Vagina (tissue), 2 donors: Measurements from ENCODE around the gene AGR2. TPM values are rescaled to one million over a fixed set of nuclear protein-coding genes. Genes with fewer than 3 reads are reported as not detected.

Experiments used
- DNase-seq, 2 donors: peaks; one replicate each; pipeline ENCODE4 v3.0.0-alpha.2; 2017; ENCODE audit errors: extremely low spot score in 2 of 2
- H3K27ac ChIP-seq: fragments of 200-600 bp; sonication (generic); one replicate; pipeline ENCODE4 v1.5.1; 2019
- H3K27me3 ChIP-seq: fragments of 200-600 bp; sonication (generic); one replicate; pipeline ENCODE4 v1.5.1; 2019
- H3K36me3 ChIP-seq, 2 donors: fragments of 200-600 bp; sonication (generic); one replicate each; pipeline ENCODE4 v1.5.1; 2017 to 2019
- H3K4me1 ChIP-seq: fragments of 200-600 bp; sonication (generic); one replicate; pipeline ENCODE4 v1.5.1; 2019
- H3K4me3 ChIP-seq, 2 donors: fragments of 200-600 bp; sonication (generic); 1 replicate in 1 of 2; 2 replicates in 1 of 2; pipeline ENCODE4 v1.5.1; 2016 to 2019
- H3K9me3 ChIP-seq: fragments of 200-600 bp; sonication (generic); one replicate; pipeline ENCODE4 v1.5.1; 2019
- CTCF ChIP-seq, 3 experiments: fragments of 450-650 bp in 2 of 3; fragments of 200-600 bp in 1 of 3; sonication (generic) in 1 of 3; IDR thresholded peaks; one replicate each; pipeline ENCODE4 v1.5.1; 2017 to 2019; ENCODE audit warnings: antibody characterized with exemption in 3 of 3, mild to moderate bottlenecking in 2 of 3, moderate library complexity in 2 of 3
- POLR2A ChIP-seq, 2 donors: fragments of 450-650 bp; IDR thresholded peaks; one replicate each; pipeline ENCODE4 v1.6.1; 2017; ENCODE audit warnings: antibody characterized with exemption in 2 of 2, mild to moderate bottlenecking in 2 of 2, moderate library complexity in 2 of 2
- POLR2AphosphoS5 ChIP-seq, 2 donors: sonication (generic); formaldehyde crosslinking; IDR thresholded peaks; one replicate each; pipeline ENCODE4 v1.9.0; 2017; ENCODE audit warnings: antibody characterized with exemption in 2 of 2, mild to moderate bottlenecking in 2 of 2, low read depth in 1 of 2; ENCODE audit not compliant: insufficient read depth in 1 of 2
- intact Hi-C: fragments of 100-400 bp; cut with DNase I; formaldehyde crosslinking; loops from one replicate; pipeline ENCODE4 v1.15.1; 2023
- total RNA-seq: library from RNA; depleted of rRNA; stranded (reverse); fragments of >200 nt; gene quantifications from one replicate; pipeline ENCODE4 v1.2.3, GENCODE V29; 2016

Gene AGR2
- total RNA-seq, 1 donor from 2014 or later, result not detected

GRCh38 chr7:16745645-16746044, 59.2 kb downstream of the AGR2 start:
- H3K4me1 ChIP-seq, result peaks cover 9% of the 10 kb centered on the region
- H3K27me3 ChIP-seq, result no peaks in the 10 kb centered on the region
- TF ChIP-seq CTCF (IDR thresholded peaks at IDR 0.05), result no peak
- H3K36me3 ChIP-seq, result no peaks in the 10 kb centered on the region
- intact Hi-C loops, result no loop called here
- H3K9me3 ChIP-seq, result no peaks in the 10 kb centered on the region
- H3K4me3 ChIP-seq, result no peak overlapping the region
- DNase-seq, result no peak
- H3K27ac ChIP-seq, result no peak overlapping the region

- no peak overlapping the region for H3K4me3 ChIP-seq
- H3K36me3 ChIP-seq, result no peaks in the 10 kb centered on the region
- no peak for DNase-seq
- H3K27ac ChIP-seq, result no peak overlapping the region
- intact Hi-C loops, result no loop called here
- no peaks in the 10 kb centered on the region for H3K9me3 ChIP-seq
- H3K27me3 ChIP-seq, result no peaks in the 10 kb centered on the region
- H3K4me1 ChIP-seq, result peaks cover 18% of the 10 kb centered on the region
- TF ChIP-seq POLR2AphosphoS5 (IDR thresholded peaks at IDR 0.05; ENCODE audit: insufficient read depth in 1 of 2, low read depth in 1 of 2) (no peak), POLR2A (IDR thresholded peaks at IDR 0.05) (no peak), CTCF (IDR thresholded peaks at IDR 0.05) (no peak)
Measured at GRCh38 chr7:16744518-16745250, 60.1 kb downstream of the AGR2 start.

- Histone ChIP-seq H3K4me3 (no peak overlapping the region), H3K27ac (no peak overlapping the region), H3K4me1 (peaks cover 23% of the 10 kb centered on the region), H3K27me3 (no peaks in the 10 kb centered on the region), H3K36me3 (no peaks in the 10 kb centered on the region), H3K9me3 (no peaks in the 10 kb centered on the region)
- no peak for DNase-seq
- TF ChIP-seq POLR2AphosphoS5 (IDR thresholded peaks at IDR 0.05; ENCODE audit: insufficient read depth in 1 of 2, low read depth in 1 of 2) (no peak), CTCF (IDR thresholded peaks at IDR 0.05) (no peak), POLR2A (IDR thresholded peaks at IDR 0.05) (no peak)
- intact Hi-C loops, result no loop called here
Measured at GRCh38 chr7:16743236-16743635, 61.6 kb downstream of the AGR2 start.

GRCh38 chr7:16742547-16742946, 62.3 kb downstream of the AGR2 start:
- H3K4me1 ChIP-seq, result peaks cover 23% of the 10 kb centered on the region
- TF ChIP-seq CTCF (IDR thresholded peaks at IDR 0.05) (no peak), POLR2A (IDR thresholded peaks at IDR 0.05) (no peak), POLR2AphosphoS5 (IDR thresholded peaks at IDR 0.05; ENCODE audit: insufficient read depth in 1 of 2, low read depth in 1 of 2) (no peak)
- H3K27ac ChIP-seq, result no peak overlapping the region
- no peaks in the 10 kb centered on the region for H3K36me3 ChIP-seq
- no peak for DNase-seq
- no peaks in the 10 kb centered on the region for H3K9me3 ChIP-seq
- no peak overlapping the region for H3K4me3 ChIP-seq
- intact Hi-C loops, result no loop called here
- no peaks in the 10 kb centered on the region for H3K27me3 ChIP-seq

Other genes starting within 250 kb of the AGR2 start
- 13.8 TPM for gene ANKMY2, start 159.2 kb downstream of the AGR2 start, total RNA-seq
- gene BZW2, start 158.8 kb downstream of the AGR2 start, total RNA-seq, result 61.4 TPM
- 13.8 TPM for gene TSPAN13, start 51.2 kb downstream of the AGR2 start, total RNA-seq
- gene AGR3, start 77.0 kb upstream of the AGR2 start, total RNA-seq, result not detected